K562 (cell line): ENCODE data around the gene HK2. TPM values are rescaled to one million over a fixed set of nuclear protein-coding genes. Genes with fewer than 3 reads are reported as not detected.
"Not testable (repeated sequence)": the region's sequence is repeated elsewhere in the genome, so short reads cannot be mapped to it uniquely, and the experiment has no call there.

ENCODE experiments used
- ATAC-seq: fragments of 200-7000 bp; cut with Tn5 transposase; 3 replicates; pipeline ENCODE4 v1.9.1; 2020; ENCODE audit warnings: moderate library complexity
- BruUV-seq: library from RNA; stranded (reverse); fragments of 400-500 nt; replicated peaks from 2 replicates; lab custom pipeline; 2021; lab: Mats Ljungman, UMichigan
- CTCF ChIA-PET: fragments of 300-600 bp; formaldehyde crosslinking; extraction: SDS; loops from one replicate; lab custom pipeline; 2021; ENCODE audit warnings: low intra/inter-chr PET ratio; lab: Yijun Ruan, JAX
- POLR2A ChIA-PET: fragments of 300-600, 350-650 bp; sonication (Branson Sonifier 250); formaldehyde crosslinking; extraction: SDS; loops from one replicate; lab custom pipeline; 2021; ENCODE audit warnings: antibody characterized with exemption, inconsistent platforms; lab: Yijun Ruan, JAX
- DNase-seq, 4 experiments: peaks; one replicate each; pipeline versions ENCODE4 v3.0.0 to v3.0.0-alpha.2; 2011 to 2018; ENCODE audit warnings: low spot score in 3 of 4, mixed read lengths in 3 of 4; ENCODE audit errors: extremely low read depth in 1 of 4
- FAIRE-seq: peaks from 2 replicates; lab custom pipeline; 2011; peaks lifted over from hg19 to GRCh38; lab: Jason Lieb, UNC
- H2AFZ ChIP-seq: 2 replicates; pipeline ENCODE4 v1.6.0; 2011; ENCODE audit warnings: low read depth, low read length, control low read depth, inconsistent platforms
- H3K27ac ChIP-seq: fragments of 200-600 bp; 3 replicates; pipeline ENCODE4 v1.8.0; 2011; ENCODE audit warnings: low read depth, mild to moderate bottlenecking, control low read depth, inconsistent platforms, low read length, moderate library complexity, mixed read lengths; ENCODE audit errors: extremely low read depth
- H3K27me3 ChIP-seq, 2 experiments: fragments of 300-600 bp in 1 of 2; 2 replicates in 1 of 2; 3 replicates in 1 of 2; pipeline versions ENCODE4 v1.6.0 to v1.8.0; 2011; ENCODE audit warnings: inconsistent platforms in 2 of 2, low read length in 2 of 2, mild to moderate bottlenecking in 1 of 2, mixed read lengths in 1 of 2, moderate library complexity in 1 of 2; ENCODE audit not compliant: control insufficient read depth in 2 of 2, insufficient read depth in 2 of 2
- H3K36me3 ChIP-seq: fragments of 300-600 bp; 3 replicates; pipeline ENCODE4 v1.8.0; 2011; ENCODE audit warnings: mild to moderate bottlenecking, low read length, inconsistent platforms; ENCODE audit not compliant: control insufficient read depth, insufficient read depth
- H3K4me1 ChIP-seq, 2 experiments: fragments of 200-600 bp in 1 of 2; replicated peaks in 1 of 2; 2 replicates in 1 of 2; 3 replicates in 1 of 2; pipeline versions ENCODE4 v1.5.1 to v1.8.0; 2011; ENCODE audit warnings: inconsistent platforms in 2 of 2, low read length in 2 of 2, mild to moderate bottlenecking in 1 of 2, mixed read lengths in 1 of 2, moderate library complexity in 1 of 2; ENCODE audit not compliant: control insufficient read depth in 2 of 2, insufficient read depth in 2 of 2
- H3K4me2 ChIP-seq: 2 replicates; pipeline ENCODE4 v1.6.1; 2011; ENCODE audit warnings: low read length, control low read depth, inconsistent platforms, mixed read lengths; ENCODE audit not compliant: insufficient read depth
- H3K4me3 ChIP-seq: fragments of 200-600 bp; sonication (generic), shearing (Covaris generic); 2 replicates; pipeline ENCODE4 v1.5.1; 2016; ENCODE audit warnings: control low read depth, inconsistent platforms
- H3K79me2 ChIP-seq: fragments of 200-600 bp; 3 replicates; pipeline ENCODE4 v1.8.0; 2011; ENCODE audit warnings: low read length, inconsistent platforms; ENCODE audit not compliant: control insufficient read depth, insufficient read depth
- H3K9ac ChIP-seq, 2 experiments: 2 replicates each; pipeline versions ENCODE4 v1.6.0 to v1.6.1; 2011; ENCODE audit warnings: low read depth in 2 of 2, low read length in 2 of 2, control low read depth in 1 of 2, inconsistent platforms in 1 of 2, mild to moderate bottlenecking in 1 of 2, mixed read lengths in 1 of 2; ENCODE audit not compliant: insufficient read depth in 1 of 2
- H3K9me1 ChIP-seq: one replicate; pipeline ENCODE4 v1.6.0; 2011; ENCODE audit warnings: inconsistent platforms, mild to moderate bottlenecking, low read length, moderate library complexity; ENCODE audit not compliant: control insufficient read depth, insufficient read depth
- H3K9me3 ChIP-seq: replicated peaks from 2 replicates; pipeline ENCODE4 v1.5.1; 2011; ENCODE audit warnings: low read depth, low read length, inconsistent platforms; ENCODE audit not compliant: control insufficient read depth, insufficient read depth
- H4K20me1 ChIP-seq: replicated peaks from 2 replicates; pipeline ENCODE4 v1.6.1; 2011; ENCODE audit warnings: low read length, inconsistent platforms, mixed read lengths; ENCODE audit not compliant: control insufficient read depth, insufficient read depth
- CCAR2 ChIP-seq: fragments of 200-400 bp; formaldehyde crosslinking; IDR thresholded peaks from 2 replicates; pipeline ENCODE4 v1.6.1; 2017; ENCODE audit warnings: mild to moderate bottlenecking, low read depth, low read length
- ETV1 ChIP-seq: fragments of 450-650 bp; conservative IDR thresholded peaks from 2 replicates; pipeline ENCODE4 v1.6.1; 2016; ENCODE audit warnings: missing genetic modification characterization, control low read depth, low read depth, missing compliant biosample characterization
- ETV5 ChIP-seq: sonication (generic); formaldehyde crosslinking; IDR thresholded peaks from 2 replicates; pipeline ENCODE4 v1.4.0; 2020; ENCODE audit warnings: low read depth, mild to moderate bottlenecking, missing genetic modification reagents
- NONO ChIP-seq, 2 experiments: fragments of 200-400 bp in 1 of 2; fragments of 450-650 bp in 1 of 2; formaldehyde crosslinking in 1 of 2; IDR thresholded peaks; 2 replicates each; pipeline ENCODE4 v1.6.1; 2017; ENCODE audit warnings: low read depth in 2 of 2, mild to moderate bottlenecking in 2 of 2, moderate library complexity in 2 of 2, low read length in 1 of 2
- PPARD ChIP-seq: fragments of 250-450 bp; sonication (Bioruptor Pico); IDR thresholded peaks from 2 replicates; pipeline ENCODE4 v1.8.0; 2022; ENCODE audit warnings: inconsistent platforms, mild to moderate bottlenecking, moderate library complexity
- ZNF445 ChIP-seq: fragments of 250-450 bp; sonication (Bioruptor Pico); IDR thresholded peaks from 2 replicates; pipeline ENCODE4 v1.4.0; 2020; ENCODE audit warnings: low read depth, mild to moderate bottlenecking, moderate library complexity
- WGBS: fragments of 100-300 bp; shearing (Covaris generic); methylation state at CpG from one replicate; pipeline ENCODE4 v1.1.6; 2016; ENCODE audit warnings: low coverage, mixed read lengths; ENCODE audit not compliant: insufficient coverage; ENCODE audit errors: missing lambda C conversion rate; 5-methylcytosine and 5-hydroxymethylcytosine counted together
- in situ Hi-C: fragments of 300-500 bp; cut with MboI; formaldehyde crosslinking; loops from 4 replicates; pipeline ENCODE4 v1.15.0; 2018; ENCODE audit warnings: inconsistent platforms, mixed read lengths
- intact Hi-C: fragments of 100-400 bp; cut with micrococcal nuclease; formaldehyde crosslinking; loops from 2 replicates; pipeline ENCODE4 v1.14.2; 2022
- polyA plus RNA-seq, 8 experiments: library from polyadenylated mRNA; depleted of rRNA in 4 of 8; stranded (reverse) in 5 of 8; unstranded in 3 of 8; fragments of >200 nt; fragmentation: Nextera tagmentation in 2 of 8; fragmentation: Illumina TruSeq in 1 of 8; extraction: Ambion mirVana in 2 of 8; extraction: Trizol in 1 of 8; gene quantifications; 2 replicates each; pipeline versions ENCODE4 v1.2.1 to v1.2.3, GENCODE V29; 2011 to 2014; ENCODE audit warnings: inconsistent platforms in 1 of 8, missing spikeins in 1 of 8
- total RNA-seq, 7 experiments: library from RNA; depleted of rRNA in 6 of 7; stranded (reverse); fragments of >200 nt in 6 of 7; fragmentation: Illumina TruSeq in 2 of 7; extraction: Trizol in 2 of 7; gene quantifications; 2 replicates each; pipeline versions ENCODE4 v1.2.1 to v1.2.3, GENCODE V29; 2011 to 2021; ENCODE audit warnings: low replicate concordance in 1 of 7

Gene HK2
- total and polyA plus RNA-seq, 9 of the 15 experiments (the other 6 are each of a cell fraction or from before 2014, with no cell fraction given), result 4.7 to 56.0 (median 19.9) TPM

DNA sequence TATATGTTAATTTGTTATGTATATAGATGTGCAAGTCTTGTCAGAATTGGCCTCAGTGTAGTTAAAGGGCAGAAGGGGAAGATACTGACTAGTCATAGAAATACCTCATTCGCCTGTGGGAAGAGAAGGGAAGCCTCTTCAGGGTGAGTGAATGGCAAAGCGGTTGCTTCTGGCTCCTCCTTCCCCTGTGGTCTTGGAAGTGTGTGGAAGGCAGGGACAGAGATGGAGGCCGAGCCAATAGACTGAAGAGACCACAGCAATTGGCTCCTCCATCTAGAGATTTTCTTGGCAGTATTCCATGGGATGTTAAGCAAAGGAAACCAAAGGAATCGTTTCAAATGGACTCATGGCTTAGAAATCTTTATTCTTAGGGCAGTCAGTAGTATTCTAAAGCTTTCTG is 57.9 kb downstream of the HK2 start:
- H3K27ac ChIP-seq, H4K20me1 ChIP-seq, H3K9me3 ChIP-seq, H3K9me1 ChIP-seq, H3K79me2 ChIP-seq, ATAC-seq, CTCF ChIA-PET, in situ Hi-C loops, H2AFZ ChIP-seq, POLR2A ChIA-PET, FAIRE-seq, H3K4me1 ChIP-seq, DNase-seq, H3K4me3 ChIP-seq, intact Hi-C loops, BruUV-seq, H3K4me2 ChIP-seq, H3K9ac ChIP-seq, H3K27me3 ChIP-seq: not testable (repeated sequence)
- peaks cover 69% of the 10 kb centered on the region; the same call in 2 of the 3 replicates for H3K36me3 ChIP-seq
- 78% methylated on average over 4 of the region's 4 CpGs for WGBS

DNA sequence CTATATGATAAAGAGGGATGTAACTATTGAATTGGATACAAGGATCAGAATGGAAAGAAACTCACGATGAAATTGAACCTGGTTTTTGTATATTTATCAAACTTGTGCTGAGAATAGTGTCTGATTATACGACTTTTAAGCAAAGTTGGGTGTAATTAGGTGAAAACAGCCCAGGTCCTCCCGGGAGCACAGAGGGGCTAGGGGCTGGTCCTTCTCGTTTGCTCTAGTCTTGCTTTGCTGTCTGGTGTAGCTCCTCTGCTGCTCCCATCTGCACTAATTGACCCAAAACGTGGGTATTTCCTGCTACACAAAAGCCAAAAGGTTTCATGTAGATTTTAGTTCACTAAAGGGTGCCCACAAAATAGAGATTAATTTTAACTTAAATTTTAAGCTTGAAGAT is 58.7 kb downstream of the HK2 start:
- Histone ChIP-seq H3K79me2 (no peaks in the 10 kb centered on the region), H3K27me3 (no peaks in the 10 kb centered on the region), H3K36me3 (peaks cover 61% of the 10 kb centered on the region; the same call in 2 of the 3 replicates), H3K9me1 (no peaks in the 10 kb centered on the region), H3K4me1 (no peaks in the 10 kb centered on the region), H3K9me3 (no peaks in the 10 kb centered on the region), H2AFZ (no peak overlapping the region), H3K27ac (no peak overlapping the region), H3K4me2 (no peak overlapping the region), H4K20me1 (no peaks in the 10 kb centered on the region; the same call in 1 of the 2 replicates), H3K4me3 (no peak overlapping the region), H3K9ac (no peak overlapping the region)
- intact Hi-C loops, result no loop called here
- POLR2A ChIA-PET, result interaction anchor here (0.6 kb wide), 1 partner anchor 19 kb away, joined by 3 read pairs; no protein-coding TSS in a partner anchor
- in situ Hi-C loops, result no loop called here
- no TSS peak for BruUV-seq
- no peak for FAIRE-seq
- DNase-seq, result no peak
- WGBS, result 74% methylated on average over 5 of the region's 5 CpGs
- no peak for ATAC-seq
- TF ChIP-seq ZNF445 (no peak), ETV5 (CRISPR knock-in tag) (no peak), CCAR2 (no peak), ETV1 (no peak), NONO (IDR thresholded peaks at IDR 0.05; ENCODE audit: low read depth in 2 of 2, low read length in 1 of 2) (no peak), PPARD (CRISPR knock-in tag) (no peak)
- CTCF ChIA-PET, result no interaction called here
